Stimulated activated CD8-positive, alpha-beta memory T cell treated with anti-CD3 and anti-CD28 coated beads, Interleukin-15, amount 100 ng/mL, for 1 hour (primary cell): ENCODE measurements around the gene AURKB.
A peak's percentile ranks its signal among the peaks of the same experiment; 100 is the strongest.
"Not testable (repeated sequence)": the region's sequence is repeated elsewhere in the genome, so short reads cannot be mapped to it uniquely, and the experiment has no call there.

Source experiments
- DNase-seq: peaks from one replicate; pipeline ENCODE4 v3.0.0-alpha.2; 2020; ENCODE audit warnings: low read depth

AURKB gene

DNA sequence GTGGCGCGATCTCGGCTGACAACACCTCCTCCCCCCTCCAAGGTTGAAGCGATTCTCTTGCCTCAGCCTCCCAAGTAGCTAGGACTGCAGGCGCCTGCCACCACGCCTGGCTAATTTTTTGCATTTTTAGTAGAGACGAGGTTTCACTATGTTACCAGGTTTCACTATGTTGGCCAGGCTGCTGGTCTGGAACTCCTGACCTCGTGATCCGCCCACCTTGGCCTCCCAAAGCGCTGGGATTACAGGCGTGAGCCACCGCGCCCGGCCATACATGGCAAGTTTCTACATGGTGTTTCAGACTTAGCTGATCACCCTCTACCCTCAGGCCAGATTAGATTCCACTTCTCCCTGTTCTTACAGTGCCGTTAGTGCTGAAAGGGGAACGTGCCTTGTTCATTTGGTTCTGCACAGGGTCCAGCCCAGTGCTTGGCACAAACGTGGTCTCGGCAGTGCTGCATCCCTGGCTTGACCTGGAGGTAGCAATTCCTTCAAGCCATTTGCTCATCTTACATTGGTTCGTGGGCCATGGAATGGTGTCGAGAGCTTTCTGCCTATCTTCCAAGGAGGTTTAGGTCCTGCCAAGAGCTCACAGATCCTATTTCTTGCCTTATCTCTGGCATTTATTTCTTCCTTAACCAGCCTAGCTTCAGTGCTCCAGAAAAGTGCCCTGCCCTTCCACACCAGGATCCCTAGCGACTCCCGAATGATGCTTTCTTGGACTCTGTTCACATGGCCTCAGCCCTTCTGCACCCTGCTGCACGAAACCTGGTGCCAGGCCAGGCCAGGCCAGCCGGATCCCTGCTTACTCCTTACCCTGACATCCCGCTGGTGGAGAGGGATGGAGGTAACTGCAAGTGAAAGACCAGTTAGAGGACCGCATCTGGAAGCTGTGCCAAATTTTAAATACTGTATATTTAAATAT is 14.8 kb upstream of the AURKB start:
- no peak for DNase-seq

DNA sequence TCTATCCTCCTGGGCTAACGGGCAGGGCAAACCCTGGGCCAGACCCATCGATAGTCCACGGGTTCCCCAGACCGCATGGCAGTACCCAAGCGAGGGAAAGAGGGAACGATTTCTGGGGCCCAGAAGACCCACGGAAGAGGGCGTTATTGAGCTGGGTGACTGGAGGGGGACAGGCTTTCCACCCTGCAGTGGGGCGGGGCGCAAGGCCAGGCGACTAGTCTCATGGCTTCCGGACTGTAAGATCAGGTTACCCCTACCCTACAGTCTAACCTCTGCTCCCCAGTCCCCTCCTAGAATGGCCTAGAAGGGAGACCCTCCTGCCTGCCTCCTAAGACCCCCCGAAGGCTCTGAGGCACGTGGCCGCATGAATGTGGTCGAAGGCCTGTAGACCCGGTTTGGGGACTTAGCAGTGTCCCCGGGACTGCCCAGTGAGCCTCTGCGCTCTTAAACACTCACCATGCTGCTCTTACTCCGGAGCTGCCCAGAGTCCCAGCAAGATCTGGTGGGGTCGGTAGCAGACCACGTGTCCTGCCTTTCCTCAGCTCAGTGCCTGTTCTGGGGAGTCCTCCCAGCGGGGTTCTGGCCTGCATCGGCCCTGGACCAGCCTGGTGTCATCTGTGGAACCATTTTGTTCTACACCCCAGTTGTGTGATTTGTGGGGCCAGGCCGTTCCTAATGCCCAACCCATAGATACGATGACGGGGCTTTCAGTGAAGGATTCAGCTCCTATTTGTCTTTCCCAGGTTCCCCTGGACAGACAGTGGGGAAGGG is 13.2 kb upstream of the AURKB start:
- DNase-seq: no peak

DNA sequence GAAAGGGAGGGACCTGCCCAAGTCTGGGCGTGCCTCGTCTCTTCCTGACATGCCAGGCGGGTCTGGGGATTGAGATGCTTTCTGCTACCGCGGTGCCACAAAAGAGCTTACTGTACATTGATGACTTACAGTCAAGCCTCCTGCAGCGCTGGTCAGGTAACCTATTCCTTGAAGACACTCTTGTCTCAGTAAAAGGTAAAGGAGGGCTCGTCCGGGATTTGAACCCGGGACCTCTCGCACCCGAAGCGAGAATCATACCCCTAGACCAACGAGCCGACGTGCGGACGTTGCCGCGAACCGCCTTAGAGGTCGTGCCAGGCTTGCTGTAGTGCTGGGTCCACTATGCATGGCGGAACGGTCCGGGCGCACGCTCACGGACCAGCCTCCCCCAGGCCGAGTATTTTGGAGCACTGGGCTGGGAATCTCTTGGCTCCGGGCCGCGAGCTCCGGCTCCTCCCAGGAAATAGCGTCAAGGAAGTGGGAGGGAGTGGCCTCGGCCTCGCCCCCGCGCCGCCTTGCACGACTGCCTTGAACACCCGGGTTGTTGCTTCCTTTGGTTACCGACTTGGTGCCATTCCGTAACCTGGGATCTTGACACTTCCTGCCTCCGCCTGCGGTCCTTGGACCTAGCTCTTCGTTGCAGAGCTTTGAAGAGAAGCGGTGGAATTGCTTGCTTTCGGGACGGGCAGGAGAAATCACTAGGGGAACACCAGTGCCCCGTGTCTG is 12.4 kb upstream of the AURKB start:
- DNase-seq: peak; percentile 85

DNA sequence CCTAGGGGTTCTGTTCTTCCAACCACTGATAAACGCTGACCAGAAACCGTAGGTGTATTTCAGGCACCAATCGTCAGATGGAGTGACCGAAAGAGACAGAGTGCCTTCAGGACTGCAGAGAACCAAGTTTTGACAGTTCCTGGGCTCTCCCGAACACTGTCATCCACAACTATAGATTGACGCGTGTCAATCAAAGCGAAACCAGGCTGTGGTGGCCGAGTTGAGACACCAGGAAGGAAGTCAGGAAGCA is 11.9 kb upstream of the AURKB start:
- DNase-seq: no peak

DNA sequence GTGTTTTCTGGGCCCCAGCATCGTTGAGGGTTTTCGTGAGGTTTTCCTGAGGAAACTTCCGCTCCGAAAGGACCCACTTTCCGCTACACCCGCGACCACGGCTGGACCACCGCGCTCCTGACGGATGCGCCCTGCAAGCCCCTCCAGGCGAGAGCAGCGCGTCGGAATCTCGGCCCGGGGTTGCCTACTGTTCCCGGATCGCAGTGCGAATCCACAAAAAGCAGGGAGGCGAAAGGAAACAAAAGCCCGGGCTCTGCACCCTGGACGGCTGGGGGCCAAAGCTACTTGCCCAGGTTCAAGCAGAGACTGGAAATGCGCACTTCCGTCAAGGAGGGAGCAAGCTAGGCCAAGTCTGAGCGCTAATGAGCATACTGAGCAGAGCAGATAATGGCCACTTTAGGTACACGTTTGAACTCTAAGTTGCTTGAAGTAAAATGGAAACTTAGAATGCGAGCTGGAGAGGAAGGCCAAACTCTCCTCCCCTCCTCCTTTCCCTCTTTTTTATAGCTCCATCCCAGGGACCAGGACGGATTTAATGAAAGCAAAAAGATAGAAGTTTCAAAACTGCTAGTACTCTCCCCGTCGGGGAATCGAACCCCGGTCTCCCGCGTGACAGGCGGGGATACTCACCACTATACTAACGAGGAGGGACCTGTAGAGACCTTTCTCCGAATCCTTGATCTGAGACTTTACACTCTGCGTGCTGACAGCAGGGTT is 11.4 kb upstream of the AURKB start:
- peak; percentile 83 for DNase-seq

DNA sequence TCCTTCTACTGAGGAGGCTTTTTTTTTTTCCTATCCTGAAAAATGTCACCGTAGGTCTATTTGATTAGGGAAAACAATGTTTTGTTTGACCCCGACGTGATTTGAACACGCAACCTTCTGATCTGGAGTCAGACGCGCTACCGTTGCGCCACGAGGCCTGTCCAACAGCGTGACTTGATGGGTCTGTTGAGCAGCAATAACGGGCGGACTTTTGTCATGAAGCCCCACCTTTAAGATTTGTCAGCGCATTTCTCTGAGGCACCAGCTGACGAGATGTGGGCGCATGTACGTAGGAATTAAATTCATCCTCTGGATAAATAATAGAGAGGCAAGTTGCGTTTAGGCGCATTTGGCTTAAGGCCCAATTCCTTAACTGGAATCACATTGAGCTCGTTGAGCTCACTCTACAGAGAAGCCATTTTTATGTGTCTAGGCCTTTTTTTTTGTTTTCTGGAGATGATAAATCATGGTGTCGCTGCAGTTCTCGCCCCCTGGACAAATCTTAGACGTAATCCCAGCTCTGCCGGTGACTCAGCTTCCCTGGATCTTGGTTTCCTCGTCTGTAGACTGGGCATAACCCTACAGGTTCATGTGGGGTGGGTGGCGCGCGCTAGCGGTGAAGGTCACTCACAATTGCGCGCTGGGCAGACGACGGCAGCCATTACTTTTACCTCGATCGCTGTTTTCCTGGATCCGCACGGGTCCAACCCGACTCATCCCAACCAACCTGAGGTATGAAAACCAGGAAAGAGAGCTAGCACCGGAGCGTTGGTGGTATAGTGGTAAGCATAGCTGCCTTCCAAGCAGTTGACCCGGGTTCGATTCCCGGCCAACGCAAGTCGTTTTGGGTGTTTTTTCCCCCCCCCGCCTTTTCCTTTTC is 10.6 kb upstream of the AURKB start:
- DNase-seq: peak; percentile 79

DNA sequence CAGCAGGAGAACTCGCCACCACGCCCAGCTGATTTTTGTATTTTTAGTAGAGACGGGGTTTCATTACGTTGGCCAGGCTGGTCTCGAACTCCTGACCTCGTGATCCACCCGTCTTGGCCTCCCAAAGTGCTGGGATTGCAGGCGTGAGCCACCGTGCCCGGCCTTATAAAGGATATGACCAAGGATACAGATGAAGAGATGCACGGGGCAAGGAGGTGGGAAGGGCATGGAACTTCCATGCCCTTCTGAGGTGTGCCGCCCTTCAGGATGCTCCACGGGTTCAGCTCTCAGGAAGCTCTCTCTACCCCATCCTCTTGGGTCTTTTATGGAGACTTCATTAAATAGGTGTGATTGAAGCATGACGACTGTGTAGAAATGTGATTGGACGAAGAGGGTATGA is 3.6 kb upstream of the AURKB start:
- not testable (repeated sequence) for DNase-seq

DNA sequence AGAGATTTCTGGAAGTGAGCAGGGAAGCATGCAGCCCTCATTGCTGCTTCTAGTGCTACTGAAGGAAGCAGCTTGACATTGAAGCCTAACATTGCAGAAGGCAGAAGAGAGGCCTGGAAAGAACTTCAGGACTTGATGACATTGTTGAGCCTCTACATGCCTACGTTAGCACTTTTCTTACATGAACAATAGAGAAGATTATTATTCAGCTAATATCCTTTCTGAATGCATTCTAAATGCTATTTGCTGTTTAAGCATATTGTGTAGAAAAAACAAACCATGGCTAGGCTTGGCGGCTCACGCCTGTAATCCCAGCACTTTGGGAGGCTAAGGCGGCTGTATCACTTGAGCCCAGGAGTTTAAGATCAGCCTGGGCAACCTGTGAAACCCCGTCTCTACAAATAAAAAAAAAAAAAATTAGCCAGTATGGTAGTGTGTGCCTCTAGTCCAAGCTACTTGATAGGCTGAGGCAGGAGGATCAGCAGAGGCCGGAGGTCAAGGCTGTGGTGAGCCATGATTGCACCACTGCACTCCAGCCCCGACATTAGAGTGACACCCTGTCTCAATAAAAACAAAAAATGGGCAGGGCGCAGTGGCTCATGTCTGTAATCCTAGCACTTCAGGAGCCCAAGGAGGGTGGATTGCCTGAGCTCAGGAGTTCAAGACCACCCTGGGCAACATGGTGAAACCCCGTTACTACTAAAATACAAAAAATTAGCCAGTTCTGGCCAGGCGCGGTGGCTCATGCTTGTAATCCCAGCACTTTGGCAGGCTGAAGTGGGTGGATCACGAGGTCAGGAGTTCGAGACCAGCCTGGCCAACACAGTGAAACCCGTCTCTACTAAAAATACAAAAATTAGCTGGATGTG is 2.2 kb upstream of the AURKB start:
- no peak for DNase-seq

DNA sequence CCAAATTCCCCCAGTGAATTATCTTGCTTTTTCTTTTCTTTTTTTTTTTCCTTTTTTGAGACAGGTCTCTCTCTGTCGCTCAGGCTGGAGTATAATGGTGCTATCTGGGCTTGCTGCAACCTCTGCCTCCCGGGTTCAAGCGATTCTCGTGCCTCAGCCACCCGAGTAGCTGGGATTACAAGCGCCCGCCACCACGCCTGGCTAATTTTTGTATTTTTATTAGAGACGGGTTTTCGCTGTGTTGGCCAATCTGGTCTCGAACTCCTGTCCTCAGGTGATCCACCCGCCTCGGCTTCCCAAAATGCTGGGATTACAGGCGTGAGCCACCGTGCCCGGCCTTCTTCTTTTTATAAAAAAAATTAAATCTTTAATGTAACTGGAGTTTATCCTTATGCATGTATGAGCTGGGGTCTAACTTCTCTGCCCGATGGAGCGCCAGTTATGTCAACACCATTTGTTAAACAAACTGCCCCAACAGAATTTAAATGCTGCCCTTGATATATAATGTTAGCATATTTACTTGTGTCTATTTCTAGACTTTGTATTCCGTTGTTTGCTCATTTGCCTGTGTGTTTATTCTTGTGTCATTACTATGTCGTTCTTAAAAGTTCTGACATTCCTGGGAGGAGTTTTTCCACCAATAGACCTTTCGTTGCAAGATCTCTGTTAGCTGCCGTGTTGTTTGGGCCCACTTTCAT is 535 bp upstream of the AURKB start:
- DNase-seq: no peak

DNA sequence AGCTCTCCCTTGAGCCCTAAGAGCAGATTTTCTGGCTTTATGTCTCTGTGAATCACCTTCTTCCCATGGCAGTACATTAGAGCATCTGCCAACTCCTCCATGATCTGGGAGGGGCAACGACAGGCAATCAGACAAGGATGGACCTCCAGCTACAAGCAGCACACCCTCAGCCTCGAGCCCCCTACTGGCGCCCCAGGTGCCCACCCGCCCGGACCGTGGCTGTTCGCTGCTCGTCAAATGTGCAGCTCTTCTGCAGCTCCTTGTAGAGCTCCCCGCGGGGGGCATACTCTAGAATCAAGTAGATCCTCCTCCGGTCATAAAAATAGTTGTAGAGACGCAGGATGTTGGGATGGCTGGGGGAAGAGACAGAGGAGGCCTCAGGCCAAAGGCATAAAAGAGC is 3.8 kb downstream of the AURKB start:
- no peak for DNase-seq

DNA sequence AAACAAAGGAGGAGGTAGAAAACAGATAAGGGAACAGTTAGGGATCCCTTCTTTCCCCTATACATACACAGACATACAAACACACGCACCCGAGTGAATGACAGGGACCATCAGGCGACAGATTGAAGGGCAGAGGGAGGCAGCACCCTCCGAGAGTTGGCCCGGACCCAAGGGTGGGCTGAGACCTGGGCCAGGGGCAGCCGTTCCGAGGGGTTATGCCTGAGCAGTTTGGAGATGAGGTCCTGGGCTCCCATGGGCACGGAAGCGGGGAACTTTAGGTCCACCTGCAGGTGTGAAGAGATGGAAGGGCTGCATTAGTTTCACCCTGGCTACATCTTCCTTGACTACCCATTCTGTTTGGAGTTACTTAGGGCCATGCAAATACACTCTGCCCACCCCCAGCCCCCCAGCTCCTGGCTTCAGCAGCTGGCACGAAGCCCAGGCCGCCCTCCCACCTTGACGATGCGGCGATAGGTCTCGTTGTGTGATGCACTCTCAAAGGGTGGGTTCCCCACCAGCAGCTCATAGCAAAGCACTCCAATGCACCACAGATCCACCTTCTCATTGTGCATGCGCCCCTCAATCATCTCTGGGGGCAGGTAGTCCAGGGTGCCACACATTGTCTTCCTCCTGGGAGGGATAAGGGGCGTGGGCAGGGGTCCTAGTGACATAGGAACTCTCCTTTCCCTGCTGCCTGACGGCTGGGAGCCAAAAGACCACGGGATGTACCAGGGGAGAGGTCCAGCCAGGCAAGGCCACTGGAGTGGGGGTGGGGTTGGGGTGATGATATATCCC is 5.4 kb downstream of the AURKB start:
- no peak for DNase-seq

DNA sequence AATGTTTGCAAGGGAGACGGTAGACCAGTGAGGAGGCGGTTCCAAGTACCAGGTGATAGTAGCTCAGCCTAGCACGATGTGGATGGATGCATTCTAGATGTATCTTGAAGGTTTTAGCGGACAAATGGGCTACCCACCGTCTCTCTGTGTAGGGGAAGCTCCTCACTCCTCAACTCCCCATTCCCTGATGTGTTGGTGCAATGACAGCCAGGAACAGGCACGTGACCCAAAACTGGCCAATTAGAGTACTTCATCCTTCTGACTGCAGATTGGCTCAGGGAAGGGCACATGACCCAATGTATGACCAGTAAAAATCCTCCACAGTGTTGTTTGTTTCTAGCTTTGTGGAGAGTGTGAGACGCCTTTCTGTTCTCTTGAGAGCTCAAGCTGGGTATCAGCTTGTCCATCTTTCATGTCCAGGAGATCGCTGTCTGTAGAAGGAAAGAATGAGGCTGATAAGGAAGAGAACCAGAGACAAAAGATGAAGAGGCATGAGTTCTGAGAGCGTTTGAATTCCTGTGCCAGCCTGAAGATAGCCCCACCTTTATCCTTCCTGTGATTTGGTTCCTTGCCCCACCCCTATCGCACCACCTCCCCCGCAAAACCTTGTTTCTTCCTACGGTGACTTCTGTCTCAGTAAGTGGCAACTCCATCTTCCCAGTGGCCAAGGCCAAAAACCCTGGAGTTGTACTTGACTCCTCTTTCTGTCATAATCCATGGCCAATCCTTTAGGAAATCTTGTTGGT is 18.1 kb downstream of the AURKB start:
- no peak for DNase-seq

DNA sequence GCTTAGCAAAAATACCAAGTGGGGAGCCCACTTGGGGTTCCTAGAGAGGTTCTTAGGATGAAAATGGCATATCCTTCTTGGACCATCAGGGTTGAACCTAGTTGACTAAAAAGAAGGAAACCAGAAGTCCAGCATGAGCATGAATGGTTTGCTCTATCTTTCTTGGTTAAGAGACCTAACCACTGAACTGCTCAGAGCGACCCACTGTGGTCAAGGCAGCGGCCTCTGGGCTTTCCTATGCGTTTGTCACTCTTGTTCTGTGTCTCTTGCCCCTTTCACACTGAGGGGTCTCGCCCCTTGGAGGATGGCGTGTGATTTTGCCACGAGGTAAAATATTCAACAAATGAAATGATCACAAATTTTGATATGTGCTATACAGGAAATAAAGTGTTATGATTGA is 19.9 kb downstream of the AURKB start:
- DNase-seq: no peak

DNA sequence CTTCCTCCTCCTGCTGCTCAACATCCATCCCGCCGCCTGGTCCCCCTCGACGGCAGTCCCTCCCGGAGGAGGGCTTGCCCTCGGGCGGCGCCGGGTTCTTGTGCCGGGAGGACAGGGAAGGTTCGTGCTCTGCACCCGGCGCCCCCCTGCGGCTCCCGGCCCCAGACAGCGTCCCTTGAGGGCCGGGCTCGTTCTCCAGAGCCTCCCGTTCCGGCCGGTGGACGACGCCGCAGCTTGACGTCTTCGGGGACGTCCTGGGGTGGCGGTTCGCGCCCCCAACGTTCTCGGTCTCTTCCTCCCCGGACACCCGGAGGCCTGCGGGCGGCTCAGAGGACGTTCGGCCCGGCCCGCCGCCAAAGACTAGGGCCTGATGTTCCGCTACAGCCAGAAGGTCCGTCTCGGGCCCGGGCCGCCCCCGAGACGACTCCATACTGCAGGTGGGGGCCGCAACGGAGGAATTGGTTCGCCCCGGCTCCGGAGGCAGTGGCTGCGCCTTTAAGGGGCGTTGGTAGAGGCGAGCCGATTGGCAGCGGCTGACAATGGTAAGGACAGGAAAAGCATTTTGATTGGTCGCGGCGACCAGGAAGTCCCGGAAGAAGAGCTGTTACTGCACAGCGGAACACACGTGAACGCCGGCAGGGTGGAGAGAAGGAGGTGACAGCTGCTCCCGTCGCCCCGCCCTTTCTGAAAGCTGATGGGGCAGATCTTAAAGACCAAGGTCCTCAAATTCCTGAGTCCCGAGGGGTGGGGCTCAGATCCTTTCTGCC is 20.5 kb downstream of the AURKB start, which contains the start of gene BORCS6:
Gene BORCS6 (minus strand): TSS at position 470 of the 767 bp plus-strand sequence. CDS start 40 bp downstream, at position 430.
- peak; percentile 82 for DNase-seq

DNA sequence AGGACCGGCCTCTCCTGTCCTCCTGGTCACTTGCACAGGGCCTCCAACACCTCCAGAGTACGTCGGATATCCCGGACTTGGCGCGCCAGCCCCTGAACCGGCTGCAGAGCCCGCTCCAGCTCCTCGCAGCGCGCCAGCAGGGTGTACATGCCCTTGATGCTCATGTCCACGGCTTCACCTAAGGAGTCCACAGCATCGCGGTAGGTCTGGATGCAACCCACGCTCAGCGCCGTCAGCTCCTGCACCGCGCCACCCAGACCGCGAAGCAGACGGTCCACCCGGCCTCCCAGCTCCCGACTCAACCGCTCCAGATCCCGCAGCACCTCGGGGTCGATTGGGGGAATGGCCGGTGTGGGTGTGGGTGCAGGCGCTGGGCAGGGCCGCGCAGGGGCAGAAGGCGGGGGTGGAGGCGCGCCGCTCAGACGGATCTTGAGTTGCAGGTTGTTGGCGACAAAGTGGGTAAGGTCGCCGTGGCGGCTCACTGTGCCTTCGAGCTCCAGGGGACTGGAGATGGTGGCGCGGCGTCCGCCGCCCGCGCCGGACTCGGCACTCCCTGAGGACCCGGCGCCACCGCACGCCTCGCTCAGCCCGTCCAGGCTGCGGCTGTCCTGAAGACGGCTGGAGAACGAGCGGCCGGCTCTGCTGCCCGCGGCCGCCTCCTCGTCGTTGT is 21.2 kb downstream of the AURKB start:
- DNase-seq: no peak

DNA sequence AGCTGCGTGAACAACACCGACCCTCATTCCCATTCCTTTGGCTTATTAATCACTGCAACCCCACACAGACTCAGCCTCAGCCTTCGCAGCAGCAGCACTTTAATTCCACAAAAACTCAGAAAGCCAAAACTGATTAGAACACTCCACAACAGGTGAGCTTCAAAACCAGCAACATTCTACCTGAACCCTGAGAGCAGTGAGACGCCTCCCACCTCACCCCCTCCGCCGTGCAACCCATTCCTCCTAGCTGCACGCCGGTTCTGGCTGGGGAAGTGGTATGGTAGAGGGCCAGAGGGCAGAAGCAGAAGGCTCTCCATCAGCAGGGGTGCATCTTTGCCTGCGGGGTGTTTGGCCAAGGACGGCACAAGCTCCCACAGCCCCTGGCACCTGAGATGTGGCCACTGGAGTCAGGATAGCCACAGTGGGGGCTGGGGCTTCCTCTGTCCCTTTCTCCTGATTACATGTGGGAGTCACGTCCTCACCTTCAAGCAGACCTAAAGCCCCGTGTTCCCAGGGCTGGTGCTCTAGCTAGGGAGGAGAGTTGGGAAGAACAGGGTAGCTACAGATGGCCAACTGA is 22.0 kb downstream of the AURKB start:
- DNase-seq: no peak
